WTC11 (cell line): ENCODE results near the gene DNAH9. TPM values are rescaled to one million over a fixed set of nuclear protein-coding genes. Genes with fewer than 3 reads are reported as not detected.

Experiments used
- ATAC-seq: fragments of 200-7000 bp; cut with Tn5 transposase; 2 replicates; pipeline ENCODE4 v1.10.0; 2021; ENCODE audit warnings: mild to moderate bottlenecking, moderate library complexity
- CTCF ChIA-PET: fragments of 300-600 bp; sonication (Branson Sonifier 250); formaldehyde crosslinking; loops from one replicate; lab custom pipeline; 2021; ENCODE audit warnings: antibody characterized with exemption; lab: Charles Lee
- POLR2A ChIA-PET: fragments of 350-600 bp; sonication (Branson Sonifier 250); formaldehyde crosslinking; loops from one replicate; lab custom pipeline; 2021; ENCODE audit warnings: antibody characterized with exemption; lab: Charles Lee
- DNase-seq: peaks from one replicate; pipeline ENCODE4 v3.0.0; 2021; ENCODE audit warnings: low spot score
- H3K27ac Mint-ChIP-seq: 2 replicates; pipeline ENCODE4 v1.8.0; 2021; ENCODE audit warnings: mixed read lengths
- H3K27me3 Mint-ChIP-seq: 2 replicates; pipeline ENCODE4 v1.8.0; 2021; ENCODE audit warnings: low read depth, mild to moderate bottlenecking, moderate library complexity, mixed read lengths
- H3K36me3 Mint-ChIP-seq: 2 replicates; pipeline ENCODE4 v1.8.0; 2021; ENCODE audit warnings: mixed read lengths
- H3K4me1 Mint-ChIP-seq: 2 replicates; pipeline ENCODE4 v1.8.0; 2022; ENCODE audit warnings: mixed read lengths
- H3K4me3 Mint-ChIP-seq: 2 replicates; pipeline ENCODE4 v1.8.0; 2021; ENCODE audit warnings: mild to moderate bottlenecking, moderate library complexity, mixed read lengths
- H3K9me3 Mint-ChIP-seq: 2 replicates; pipeline ENCODE4 v1.8.0; 2021; ENCODE audit warnings: mixed read lengths
- CTCF ChIP-seq: fragments of 200-600 bp; IDR thresholded peaks from 2 replicates; pipeline ENCODE4 v1.8.0; 2022; ENCODE audit warnings: antibody characterized with exemption
- E2F5 ChIP-seq: sonication (generic); formaldehyde crosslinking; IDR thresholded peaks from 2 replicates; pipeline ENCODE4 v1.8.1; 2022; ENCODE audit warnings: mild to moderate bottlenecking, moderate library complexity, missing genetic modification reagents
- ERG ChIP-seq: fragments of 250-450 bp; sonication (Bioruptor Pico); IDR thresholded peaks from 2 replicates; pipeline ENCODE4 v1.8.0; 2021; ENCODE audit warnings: mild to moderate bottlenecking
- FOXP1 ChIP-seq: sonication (generic); formaldehyde crosslinking; IDR thresholded peaks from 2 replicates; pipeline ENCODE4 v1.8.0; 2022; ENCODE audit warnings: missing genetic modification reagents, mild to moderate bottlenecking, moderate library complexity, borderline replicate concordance
- HMGA2 ChIP-seq: fragments of 250-450 bp; sonication (Bioruptor Pico); IDR thresholded peaks from 2 replicates; pipeline ENCODE4 v1.4.0; 2021; ENCODE audit warnings: mild to moderate bottlenecking, moderate library complexity
- NFATC4 ChIP-seq: fragments of 250-450 bp; sonication (Bioruptor Pico); IDR thresholded peaks from 2 replicates; pipeline ENCODE4 v1.9.0; 2021; ENCODE audit warnings: mild to moderate bottlenecking
- NFYB ChIP-seq: sonication (generic); formaldehyde crosslinking; conservative IDR thresholded peaks from 2 replicates; pipeline ENCODE4 v1.8.0; 2022; ENCODE audit warnings: low read depth, missing genetic modification reagents
- NR3C1 ChIP-seq: sonication (generic); formaldehyde crosslinking; conservative IDR thresholded peaks from 2 replicates; pipeline ENCODE4 v1.8.1; 2023; ENCODE audit warnings: low read depth, mild to moderate bottlenecking, missing genetic modification reagents
- RELA ChIP-seq: sonication (generic); formaldehyde crosslinking; IDR thresholded peaks from 2 replicates; pipeline ENCODE4 v1.8.1; 2022; ENCODE audit warnings: missing genetic modification reagents, mild to moderate bottlenecking, borderline replicate concordance
- SMAD3 ChIP-seq: sonication (generic); formaldehyde crosslinking; IDR thresholded peaks from 2 replicates; pipeline ENCODE4 v1.8.0; 2022; ENCODE audit warnings: missing genetic modification reagents, mild to moderate bottlenecking, borderline replicate concordance
- SP1 ChIP-seq: sonication (generic); formaldehyde crosslinking; conservative IDR thresholded peaks from 2 replicates; pipeline ENCODE4 v1.8.1; 2022; ENCODE audit warnings: missing genetic modification reagents
- TEAD4 ChIP-seq: sonication (generic); formaldehyde crosslinking; IDR thresholded peaks from 2 replicates; pipeline ENCODE4 v1.8.0; 2022; ENCODE audit warnings: mild to moderate bottlenecking, missing genetic modification reagents
- USF1 ChIP-seq: sonication (generic); formaldehyde crosslinking; IDR thresholded peaks from 2 replicates; pipeline ENCODE4 v1.8.0; 2022; ENCODE audit warnings: mild to moderate bottlenecking, missing genetic modification reagents
- USF2 ChIP-seq: sonication (generic); formaldehyde crosslinking; IDR thresholded peaks from 2 replicates; pipeline ENCODE4 v1.8.1; 2023; ENCODE audit warnings: mild to moderate bottlenecking, missing genetic modification reagents, moderate library complexity
- ZBTB21 ChIP-seq: sonication (generic); formaldehyde crosslinking; IDR thresholded peaks from 2 replicates; pipeline ENCODE4 v1.8.1; 2023; ENCODE audit warnings: mild to moderate bottlenecking, missing genetic modification reagents, borderline replicate concordance
- ZMAT4 ChIP-seq: fragments of 250-450 bp; sonication (Bioruptor Pico); IDR thresholded peaks from 2 replicates; pipeline ENCODE4 v1.9.0; 2021; ENCODE audit warnings: mild to moderate bottlenecking
- ZNF263 ChIP-seq: sonication (generic); formaldehyde crosslinking; IDR thresholded peaks from 2 replicates; pipeline ENCODE4 v1.8.1; 2022; ENCODE audit warnings: low read depth, mild to moderate bottlenecking, moderate library complexity, missing genetic modification reagents
- total RNA-seq: library from RNA; stranded (reverse); gene quantifications from 3 replicates; pipeline ENCODE4 v1.2.3, GENCODE V29; 2021
- TF ChIP-seq, protein P1 (sequence below): sonication (generic); formaldehyde crosslinking; IDR thresholded peaks from 2 replicates; pipeline ENCODE4 v1.8.1; 2023; ENCODE audit warnings: mild to moderate bottlenecking, missing genetic modification reagents, moderate library complexity
- TF ChIP-seq, protein P2 (sequence below): fragments of 250-450 bp; sonication (Bioruptor Pico); conservative IDR thresholded peaks from 2 replicates; pipeline ENCODE4 v1.9.0; 2021; ENCODE audit warnings: mild to moderate bottlenecking

Gene DNAH9
- total RNA-seq, 1 experiment from 2014 or later = 0.31 TPM

DNA sequence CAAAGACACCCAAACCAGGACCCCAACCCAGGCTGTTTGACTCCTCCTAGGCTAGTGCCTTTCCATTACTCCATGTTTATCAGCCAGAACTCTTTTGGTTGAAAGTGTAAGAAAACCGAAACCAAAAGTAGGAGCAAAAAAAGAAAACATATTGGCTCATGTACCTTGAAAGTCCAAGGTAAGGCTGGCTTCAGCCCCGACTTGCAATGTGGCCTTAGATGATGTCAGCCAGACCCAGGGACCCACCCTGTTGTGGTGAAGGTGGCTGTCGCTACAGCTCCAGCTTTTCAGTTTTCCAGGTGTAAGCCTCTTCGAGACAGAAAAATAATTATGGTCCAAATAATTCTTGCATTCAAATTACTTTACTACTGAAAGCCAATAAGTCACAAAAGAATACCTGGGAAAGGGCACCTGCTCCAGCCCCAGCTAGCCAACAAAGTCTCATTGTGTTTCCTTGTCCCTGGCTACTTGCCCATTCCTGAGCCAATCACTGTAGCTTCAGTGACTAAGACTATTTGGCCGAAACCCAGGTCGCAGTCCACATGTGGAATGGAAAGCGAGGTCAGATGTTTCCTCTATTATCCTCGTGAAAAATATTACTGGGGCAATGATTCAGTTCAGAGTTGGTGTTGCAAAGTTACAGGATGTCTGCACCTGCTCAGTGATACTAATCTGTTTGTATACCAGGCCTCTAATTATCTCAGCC lies 20.7 kb downstream of the DNAH9 start (continued):
- TF ChIP-seq USF1 (CRISPR knock-in tag) (no peak), ZMAT4 (CRISPR knock-in tag) (no peak), ZNF263 (no peak), RELA (CRISPR knock-in tag) (no peak), ERG (CRISPR knock-in tag) (no peak), HMGA2 (CRISPR knock-in tag) (no peak), ZBTB21 (no peak), E2F5 (CRISPR knock-in tag) (no peak), SP1 (no peak), NFYB (CRISPR knock-in tag) (no peak), SMAD3 (no peak), NR3C1 (CRISPR knock-in tag) (no peak)
- TF ChIP-seq, protein P1, sequence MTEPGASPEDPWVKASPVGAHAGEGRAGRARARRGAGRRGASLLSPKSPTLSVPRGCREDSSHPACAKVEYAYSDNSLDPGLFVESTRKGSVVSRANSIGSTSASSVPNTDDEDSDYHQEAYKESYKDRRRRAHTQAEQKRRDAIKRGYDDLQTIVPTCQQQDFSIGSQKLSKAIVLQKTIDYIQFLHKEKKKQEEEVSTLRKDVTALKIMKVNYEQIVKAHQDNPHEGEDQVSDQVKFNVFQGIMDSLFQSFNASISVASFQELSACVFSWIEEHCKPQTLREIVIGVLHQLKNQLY (CRISPR knock-in tag) = no peak

GRCh38 chr17:11622492-11622891 lies 24.2 kb downstream of the DNAH9 start:
- Mint-ChIP-seq H3K9me3 (peaks cover 30% of the 10 kb centered on the region), H3K27ac (no peak overlapping the region), H3K4me3 (no peak overlapping the region)
- POLR2A ChIA-PET = no interaction called here
- no peak for TF ChIP-seq CTCF
- TF ChIP-seq, all 79 proteins: peak for 0
- peaks cover 5% of the 10 kb centered on the region; the same call in 1 of the 2 replicates for H3K27me3 Mint-ChIP-seq
- CTCF ChIA-PET = no interaction called here
- ATAC-seq (no peak), DNase-seq (no peak)
- peaks cover 19% of the 10 kb centered on the region for H3K36me3 Mint-ChIP-seq
- H3K4me1 Mint-ChIP-seq = no peaks in the 10 kb centered on the region; the same call in 1 of the 2 replicates

DNA sequence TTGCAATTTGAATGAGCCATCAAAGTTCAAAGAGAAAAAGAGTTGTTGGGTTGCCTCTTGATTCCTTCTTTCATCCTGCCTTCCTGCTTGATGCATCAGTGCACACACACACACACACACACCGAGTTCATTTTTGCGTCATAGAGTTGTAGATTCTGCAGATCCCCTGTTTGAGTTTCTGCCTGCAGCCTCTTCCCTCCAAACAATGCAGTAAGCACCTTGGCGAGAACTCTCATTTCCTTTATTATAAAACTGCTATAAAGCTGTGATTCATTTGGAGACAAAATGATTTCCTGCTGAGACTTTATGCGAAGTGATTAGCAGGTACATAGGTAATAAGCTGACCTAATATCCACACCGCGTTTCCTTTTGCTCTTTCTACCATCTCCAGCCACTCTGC lies 26.7 kb downstream of the DNAH9 start:
- Mint-ChIP-seq H3K4me1 (no peaks in the 10 kb centered on the region; the same call in 1 of the 2 replicates), H3K27me3 (peaks cover 5% of the 10 kb centered on the region; the same call in 1 of the 2 replicates), H3K4me3 (no peak overlapping the region), H3K9me3 (peaks cover 32% of the 10 kb centered on the region), H3K27ac (no peak overlapping the region), H3K36me3 (peaks cover 22% of the 10 kb centered on the region)
- ChIA-PET POLR2A (no interaction called here), CTCF (no interaction called here)
- ATAC-seq = no peak
- DNase-seq = no peak
- TF ChIP-seq USF1 (CRISPR knock-in tag) = no peak
- TF ChIP-seq TEAD4 = no peak
- no peak for TF ChIP-seq RELA (CRISPR knock-in tag)
- no peak for TF ChIP-seq E2F5 (CRISPR knock-in tag)
- TF ChIP-seq, protein P2, sequence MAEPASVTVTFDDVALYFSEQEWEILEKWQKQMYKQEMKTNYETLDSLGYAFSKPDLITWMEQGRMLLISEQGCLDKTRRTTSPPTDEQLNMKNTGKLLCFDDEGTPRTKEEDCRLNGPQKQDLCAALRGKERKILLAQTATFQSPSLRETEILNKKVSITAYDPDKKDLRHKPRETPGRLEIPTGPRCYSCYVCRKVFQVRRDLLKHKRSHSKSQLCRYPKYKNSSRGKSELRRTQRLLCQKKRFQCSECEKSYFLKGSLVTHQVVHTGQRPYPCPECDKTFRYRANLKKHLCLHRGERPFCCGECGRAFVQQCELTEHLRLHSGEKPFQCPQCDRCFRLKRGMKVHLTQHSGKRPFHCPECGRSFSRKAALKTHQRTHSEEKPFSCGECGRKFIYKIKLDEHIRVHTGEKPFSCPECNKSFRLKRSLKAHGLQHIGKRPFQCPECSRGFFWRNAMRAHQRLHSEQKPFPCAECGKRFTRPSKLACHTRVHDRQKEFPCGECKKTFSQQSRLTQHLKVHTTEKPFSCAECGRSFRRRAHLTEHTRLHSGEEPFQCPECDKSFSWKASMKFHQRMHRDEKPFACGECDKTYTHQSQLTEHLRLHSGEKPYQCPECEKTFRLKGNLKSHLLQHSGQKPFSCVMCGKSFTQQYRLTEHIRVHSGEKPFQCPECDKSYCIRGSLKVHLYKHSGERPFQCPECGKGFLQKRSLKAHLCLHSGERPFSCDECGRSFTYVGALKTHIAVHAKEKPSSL = no peak
- TF ChIP-seq NFATC4 = no peak
- TF ChIP-seq FOXP1 (CRISPR knock-in tag) = no peak
- TF ChIP-seq USF2 (CRISPR knock-in tag) = no peak
